Prostate gland (tissue), 2 donors: ENCODE data around the gene KIFC1. TPM values are rescaled to one million over a fixed set of nuclear protein-coding genes. Genes with fewer than 3 reads are reported as not detected.

Experiments
- DNase-seq: peaks from one replicate; pipeline ENCODE4 v3.0.0-alpha.2; 2019; ENCODE audit warnings: low spot score
- H3K27ac ChIP-seq, 2 donors: fragments of 200-600 bp; sonication (generic); 2 replicates each; pipeline ENCODE4 v1.5.1; 2017 to 2019
- H3K27me3 ChIP-seq: fragments of 200-600 bp; sonication (generic); replicated peaks from 2 replicates; pipeline ENCODE4 v1.5.1; 2019; ENCODE audit not compliant: insufficient read depth
- H3K36me3 ChIP-seq, 2 donors: fragments of 200-600 bp; sonication (generic); 1 replicate in 1 of 2; 2 replicates in 1 of 2; pipeline versions ENCODE4 v1.5.1 to v1.8.1; 2017 to 2019
- H3K4me1 ChIP-seq: fragments of 200-600 bp; sonication (generic); replicated peaks from 2 replicates; pipeline ENCODE4 v1.5.1; 2019
- H3K4me3 ChIP-seq, 2 donors: fragments of 200-600 bp; sonication (generic); 2 replicates each; pipeline ENCODE4 v1.5.1; 2017 to 2019
- H3K9me3 ChIP-seq: fragments of 200-600 bp; sonication (generic); 2 replicates; pipeline ENCODE4 v1.5.1; 2017
- POLR2A ChIP-seq: fragments of 450-650 bp; IDR thresholded peaks from one replicate; pipeline ENCODE4 v1.6.1; 2016; ENCODE audit warnings: antibody characterized with exemption, mild to moderate bottlenecking
- POLR2AphosphoS5 ChIP-seq: sonication (generic); formaldehyde crosslinking; IDR thresholded peaks from one replicate; pipeline ENCODE4 v1.6.1; 2017; ENCODE audit warnings: antibody characterized with exemption
- WGBS: methylation state at CpG from one replicate; pipeline ENCODE4 v1.1.5; 2018; 5-methylcytosine and 5-hydroxymethylcytosine counted together
- intact Hi-C: fragments of 100-400 bp; cut with DNase I; formaldehyde crosslinking; loops from one replicate; pipeline ENCODE4 v1.14.2; 2022
- total RNA-seq, 2 donors: library from RNA; depleted of rRNA; stranded (reverse); fragments of >200 nt; gene quantifications; one replicate each; pipeline ENCODE4 v1.1.0, GENCODE V29; 2016
- TF ChIP-seq, protein P1 (sequence below), 4 experiments: fragments of 200-600 bp in 2 of 4; fragments of 450-650 bp in 2 of 4; sonication (generic) in 2 of 4; IDR thresholded peaks; 1 replicate in 3 of 4; 2 replicates in 1 of 4; pipeline ENCODE4 v1.5.1; 2016 to 2019; ENCODE audit warnings: antibody characterized with exemption in 4 of 4, mild to moderate bottlenecking in 2 of 4, moderate library complexity in 2 of 4

Gene KIFC1
- total RNA-seq, 2 donors from 2014 or later, result 5.8 to 6.5 TPM

DNA sequence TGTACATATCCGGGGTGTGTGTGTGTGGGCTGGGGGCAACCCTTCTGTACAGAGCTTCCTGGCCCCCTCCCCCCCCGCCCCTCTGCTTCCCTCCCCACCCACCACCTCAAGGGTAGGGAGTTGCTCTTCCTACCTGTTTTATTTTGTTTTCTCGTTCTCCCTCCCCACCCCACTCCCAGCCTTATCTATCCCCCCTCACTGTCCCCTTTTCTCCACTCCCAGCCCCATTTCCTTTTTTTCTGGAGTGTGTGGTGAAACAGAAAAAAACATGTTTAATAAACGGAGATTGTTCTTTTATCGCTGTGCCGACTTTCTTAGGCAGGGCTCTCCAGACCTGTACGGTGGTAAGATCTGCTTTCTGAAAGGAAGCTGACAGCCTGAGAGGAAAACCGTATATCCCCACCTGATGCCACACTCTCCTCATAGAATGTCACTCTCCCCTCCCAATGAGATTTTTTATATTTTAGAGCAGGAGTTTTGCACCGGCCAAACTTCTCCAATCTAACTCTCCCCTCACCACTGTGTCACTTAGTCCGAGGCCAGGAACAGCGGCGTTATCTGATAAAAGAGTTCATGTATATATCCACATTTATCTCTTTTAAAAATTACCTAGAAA, 61.9 kb downstream of the KIFC1 start:
- Histone ChIP-seq H3K36me3 (no peaks in the 10 kb centered on the region), H3K4me3 (peak overlapping the region; percentile 47 to 84), H3K27me3 (no peaks in the 10 kb centered on the region), H3K9me3 (no peaks in the 10 kb centered on the region), H3K27ac (peak overlapping the region; percentile 60 to 77), H3K4me1 (no peaks in the 10 kb centered on the region)
- intact Hi-C loops, result loop anchor here (2.0 to 10.0 kb wide), 3 partner anchors 27 to 331 kb away; partner anchors contain the start of genes KIFC1 and LEMD2
- TF ChIP-seq, protein P1, sequence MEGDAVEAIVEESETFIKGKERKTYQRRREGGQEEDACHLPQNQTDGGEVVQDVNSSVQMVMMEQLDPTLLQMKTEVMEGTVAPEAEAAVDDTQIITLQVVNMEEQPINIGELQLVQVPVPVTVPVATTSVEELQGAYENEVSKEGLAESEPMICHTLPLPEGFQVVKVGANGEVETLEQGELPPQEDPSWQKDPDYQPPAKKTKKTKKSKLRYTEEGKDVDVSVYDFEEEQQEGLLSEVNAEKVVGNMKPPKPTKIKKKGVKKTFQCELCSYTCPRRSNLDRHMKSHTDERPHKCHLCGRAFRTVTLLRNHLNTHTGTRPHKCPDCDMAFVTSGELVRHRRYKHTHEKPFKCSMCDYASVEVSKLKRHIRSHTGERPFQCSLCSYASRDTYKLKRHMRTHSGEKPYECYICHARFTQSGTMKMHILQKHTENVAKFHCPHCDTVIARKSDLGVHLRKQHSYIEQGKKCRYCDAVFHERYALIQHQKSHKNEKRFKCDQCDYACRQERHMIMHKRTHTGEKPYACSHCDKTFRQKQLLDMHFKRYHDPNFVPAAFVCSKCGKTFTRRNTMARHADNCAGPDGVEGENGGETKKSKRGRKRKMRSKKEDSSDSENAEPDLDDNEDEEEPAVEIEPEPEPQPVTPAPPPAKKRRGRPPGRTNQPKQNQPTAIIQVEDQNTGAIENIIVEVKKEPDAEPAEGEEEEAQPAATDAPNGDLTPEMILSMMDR (IDR thresholded peaks at IDR 0.05), result no peak
- TF ChIP-seq POLR2AphosphoS5, result no peak
- no peak for TF ChIP-seq POLR2A
- WGBS, result under 1% methylated on average over 12 of the region's 12 CpGs
- DNase-seq, result no peak

DNA sequence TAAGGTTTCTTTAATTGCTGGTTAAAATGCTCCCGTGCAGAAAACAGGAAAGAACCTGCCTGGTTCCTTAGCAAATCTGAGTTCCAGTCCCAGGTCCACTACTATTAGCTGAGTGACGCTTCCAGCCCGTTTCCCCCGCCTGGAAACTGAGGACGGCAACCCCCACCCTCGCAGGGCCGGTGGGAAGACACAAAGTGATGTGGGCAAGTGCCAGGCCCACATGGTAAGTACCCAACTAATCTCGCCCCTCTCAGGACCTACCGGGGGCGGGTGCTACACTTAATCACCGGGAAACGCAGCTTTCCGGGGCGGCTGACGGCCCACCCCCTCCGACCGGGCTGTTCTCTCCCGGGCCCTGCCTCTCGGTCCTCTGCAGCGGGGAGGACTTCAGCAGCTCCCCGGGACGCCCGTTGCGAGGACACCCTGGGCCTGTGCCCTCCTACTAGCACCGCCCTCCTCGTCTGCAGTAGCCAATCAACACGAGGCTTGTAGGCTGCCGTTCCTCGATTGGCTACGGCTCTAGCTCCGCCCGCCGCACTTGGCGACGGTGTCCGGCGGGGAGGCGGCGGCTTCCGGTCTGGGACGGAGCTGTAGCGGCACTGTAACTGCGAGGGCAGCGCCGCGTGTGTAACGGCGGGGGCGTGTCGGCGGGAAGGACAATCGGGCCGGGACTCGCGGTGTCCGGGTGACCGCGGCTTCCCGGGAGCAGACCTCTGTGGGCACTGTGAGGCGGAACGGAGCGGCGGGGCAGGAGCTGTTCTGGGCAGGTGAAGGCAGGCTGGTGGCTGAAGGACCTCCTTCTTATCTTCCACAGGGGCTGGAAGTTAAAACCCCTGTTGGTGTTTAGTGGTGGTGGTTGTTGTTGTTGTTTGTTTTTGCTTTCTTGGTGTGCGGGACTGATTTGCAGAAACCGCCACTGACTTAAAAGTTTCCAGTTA, 62.7 kb downstream of the KIFC1 start, which contains the start of gene ZBTB9:
Gene ZBTB9, plus strand, starts transcription at position 568 of the 938 bp plus-strand sequence. CDS start 525 bp downstream, outside the sequence.
- Histone ChIP-seq H3K4me3 (peak within 1 kb of the TSS; percentile 47 to 84), H3K27me3 (no peaks in the 10 kb centered on the region), H3K9me3 (no peaks in the 10 kb centered on the region), H3K27ac (peak within 1 kb of the TSS; percentile 60 to 77), H3K4me1 (no peaks in the 10 kb centered on the region), H3K36me3 (no peaks in the 10 kb centered on the region)
- under 1% methylated on average over 63 of the region's 65 CpGs for WGBS
- intact Hi-C loops, result loop anchor here (2.0 to 10.0 kb wide), 3 partner anchors 27 to 331 kb away; partner anchors contain the start of genes KIFC1 and LEMD2
- TF ChIP-seq, protein P1 (IDR thresholded peaks at IDR 0.05), result peak in 2 of 4 experiments; percentile 13 to 33
- TF ChIP-seq POLR2AphosphoS5 (peak; percentile 99), POLR2A (peak; percentile 85)
- DNase-seq, result peak; percentile 97

DNA sequence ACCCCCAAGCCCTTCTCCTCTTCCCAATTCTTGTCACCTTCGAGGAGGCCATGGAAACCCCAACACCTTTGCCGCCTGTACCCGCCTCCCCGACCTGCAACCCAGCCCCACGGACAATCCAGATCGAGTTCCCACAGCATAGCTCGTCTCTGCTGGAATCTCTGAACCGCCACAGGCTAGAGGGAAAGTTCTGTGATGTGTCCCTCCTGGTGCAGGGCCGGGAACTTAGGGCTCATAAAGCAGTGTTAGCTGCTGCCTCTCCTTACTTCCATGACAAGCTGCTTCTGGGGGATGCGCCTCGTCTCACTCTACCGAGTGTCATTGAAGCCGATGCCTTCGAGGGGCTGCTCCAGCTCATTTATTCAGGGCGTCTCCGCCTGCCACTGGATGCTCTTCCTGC, 63.4 kb downstream of the KIFC1 start:
- no peak for DNase-seq
- WGBS, result 35% methylated on average over 16 of the region's 16 CpGs
- H3K27me3 ChIP-seq, result no peaks in the 10 kb centered on the region
- H3K27ac ChIP-seq, result no peak overlapping the region
- H3K4me3 ChIP-seq, result peak overlapping the region; percentile 47 to 84
- TF ChIP-seq, protein P1 (IDR thresholded peaks at IDR 0.05), result no peak
- TF ChIP-seq POLR2AphosphoS5, result no peak
- no peaks in the 10 kb centered on the region for H3K36me3 ChIP-seq
- no peaks in the 10 kb centered on the region for H3K4me1 ChIP-seq
- no peaks in the 10 kb centered on the region for H3K9me3 ChIP-seq
- intact Hi-C loops, result loop anchor here (2.0 to 10.0 kb wide), 3 partner anchors 28 to 330 kb away; partner anchors contain the start of genes KIFC1 and LEMD2

DNA sequence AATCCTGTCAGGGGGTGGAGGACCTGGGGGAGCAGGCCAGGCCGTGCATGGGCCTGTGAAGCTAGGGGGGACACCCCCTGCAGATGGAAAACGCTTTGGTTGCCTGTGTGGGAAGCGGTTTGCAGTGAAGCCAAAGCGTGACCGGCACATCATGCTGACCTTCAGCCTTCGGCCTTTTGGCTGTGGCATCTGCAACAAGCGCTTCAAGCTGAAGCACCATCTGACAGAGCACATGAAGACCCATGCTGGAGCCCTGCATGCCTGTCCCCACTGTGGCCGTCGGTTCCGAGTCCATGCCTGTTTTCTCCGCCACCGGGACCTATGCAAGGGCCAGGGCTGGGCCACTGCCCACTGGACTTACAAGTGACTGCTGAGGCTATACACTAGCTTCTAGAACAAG, 64.5 kb downstream of the KIFC1 start:
- Histone ChIP-seq H3K27ac (no peak overlapping the region), H3K9me3 (no peaks in the 10 kb centered on the region), H3K4me3 (no peak overlapping the region), H3K4me1 (no peaks in the 10 kb centered on the region), H3K36me3 (no peaks in the 10 kb centered on the region), H3K27me3 (no peaks in the 10 kb centered on the region)
- 96% methylated on average over 12 of the region's 12 CpGs for WGBS
- intact Hi-C loops, result loop anchor here (10.0 kb wide), 1 partner anchor 329 kb away; the partner anchor contains the start of gene LEMD2
- DNase-seq, result no peak
- TF ChIP-seq POLR2A (no peak), POLR2AphosphoS5 (no peak)
- TF ChIP-seq, protein P1 (IDR thresholded peaks at IDR 0.05), result no peak
